Body of pancreas (tissue), 4 donors: ENCODE data around the gene BTBD9.

Experiments
- CTCF ChIP-seq, 7 experiments: fragments of 450-650 bp in 4 of 7; fragments of 200-600 bp in 3 of 7; sonication (generic) in 3 of 7; IDR thresholded peaks; one replicate each; pipeline ENCODE4 v1.5.1; 2016 to 2019; ENCODE audit warnings: antibody characterized with exemption in 7 of 7
- POLR2A ChIP-seq, 3 donors: fragments of 450-650 bp; IDR thresholded peaks; one replicate each; pipeline ENCODE4 v1.6.1; 2016; ENCODE audit warnings: antibody characterized with exemption in 3 of 3, mild to moderate bottlenecking in 2 of 3

GRCh38 chr6:38671885-38672467 is 32.2 kb upstream of the BTBD9 start:
- TF ChIP-seq CTCF (IDR thresholded peaks at IDR 0.05) (peak; percentile 26 to 62 (median 54)), POLR2A (IDR thresholded peaks at IDR 0.05) (no peak)
